ENCODE results near the gene ITPR1. TPM values are rescaled to one million over a fixed set of nuclear protein-coding genes. Genes with fewer than 3 reads are reported as not detected.

ITPR1 gene
- polyA plus RNA-seq, 1 donor from 2014 or later: 2.1 TPM

GRCh38 chr3:4666071-4666470 lies 172.9 kb downstream of the ITPR1 start (continued):
- no peak for TF ChIP-seq EP300 (conservative IDR thresholded peaks at IDR 0.05; ENCODE audit: poor library complexity, severe bottlenecking)
- TF ChIP-seq RAD21 (conservative IDR thresholded peaks at IDR 0.05): no peak

- H3K27me3 ChIP-seq (ENCODE audit: insufficient read depth, low read depth, low read length): no peaks in the 10 kb centered on the region
- no peaks in the 10 kb centered on the region for H3K9me3 ChIP-seq (ENCODE audit: low read length)
- no peaks in the 10 kb centered on the region for H4K20me1 ChIP-seq (ENCODE audit: insufficient read depth)
- H2AFZ ChIP-seq (ENCODE audit: low read depth, low read length): no peak overlapping the region
- no peaks in the 10 kb centered on the region for H3F3A ChIP-seq (ENCODE audit: insufficient read depth, low read length, poor library complexity, severe bottlenecking)
- no peak overlapping the region for H3K9ac ChIP-seq (ENCODE audit: low read length)
- no peak overlapping the region for H3K27ac ChIP-seq (ENCODE audit: low read length)
- H3K79me2 ChIP-seq (replicated peaks; ENCODE audit: insufficient read depth, low read length): no peaks in the 10 kb centered on the region
- H3K4me3 ChIP-seq (ENCODE audit: low read length): no peak overlapping the region
- H3K4me2 ChIP-seq (ENCODE audit: low read length): no peak overlapping the region
- H3K36me3 ChIP-seq (ENCODE audit: insufficient read depth, low read length): no peaks in the 10 kb centered on the region
- no peak for TF ChIP-seq RAD21 (conservative IDR thresholded peaks at IDR 0.05)
- no peak for TF ChIP-seq MXI1 (conservative IDR thresholded peaks at IDR 0.05; ENCODE audit: poor library complexity, severe bottlenecking)
- TF ChIP-seq SMC3 (conservative IDR thresholded peaks at IDR 0.05; ENCODE audit: poor library complexity): no peak
- TF ChIP-seq EP300 (conservative IDR thresholded peaks at IDR 0.05; ENCODE audit: poor library complexity, severe bottlenecking): no peak
- TF ChIP-seq TAF1 (IDR thresholded peaks at IDR 0.05; ENCODE audit: low read depth): no peak
- TF ChIP-seq EZH2 (IDR thresholded peaks at IDR 0.05; ENCODE audit: borderline replicate concordance, insufficient read depth, low read length, poor library complexity, severe bottlenecking): no peak
- TF ChIP-seq CTCF (IDR thresholded peaks at IDR 0.05; ENCODE audit: poor library complexity, severe bottlenecking): no peak
- TF ChIP-seq REST (IDR thresholded peaks at IDR 0.05; ENCODE audit: borderline replicate concordance): no peak
- TF ChIP-seq POLR2AphosphoS5 (IDR thresholded peaks at IDR 0.05): no peak
- H3K9me2 ChIP-seq (ENCODE audit: insufficient read depth, low read length): no peaks in the 10 kb centered on the region
Observed at GRCh38 chr3:4670352-4670751, 177.2 kb downstream of the ITPR1 start.

GRCh38 chr3:4672725-4673275 lies 179.7 kb downstream of the ITPR1 start:
- Histone ChIP-seq H3K4me3 (ENCODE audit: low read length) (no peak overlapping the region), H4K20me1 (ENCODE audit: insufficient read depth) (no peaks in the 10 kb centered on the region), H2AFZ (ENCODE audit: low read depth, low read length) (no peak overlapping the region), H3K9me3 (ENCODE audit: low read length) (no peaks in the 10 kb centered on the region), H3K4me2 (ENCODE audit: low read length) (no peak overlapping the region), H3K9ac (ENCODE audit: low read length) (no peak overlapping the region), H3K79me2 (replicated peaks; ENCODE audit: insufficient read depth, low read length) (no peaks in the 10 kb centered on the region), H3K36me3 (ENCODE audit: insufficient read depth, low read length) (no peaks in the 10 kb centered on the region), H3F3A (ENCODE audit: insufficient read depth, low read length, poor library complexity, severe bottlenecking) (no peaks in the 10 kb centered on the region), H3K27ac (ENCODE audit: low read length) (no peak overlapping the region), H3K27me3 (ENCODE audit: insufficient read depth, low read depth, low read length) (no peaks in the 10 kb centered on the region), H3K9me2 (ENCODE audit: insufficient read depth, low read length) (no peaks in the 10 kb centered on the region)
- no peak for TF ChIP-seq REST (IDR thresholded peaks at IDR 0.05; ENCODE audit: borderline replicate concordance)
- TF ChIP-seq EZH2 (IDR thresholded peaks at IDR 0.05; ENCODE audit: borderline replicate concordance, insufficient read depth, low read length, poor library complexity, severe bottlenecking): no peak

All from neural cell (in vitro differentiated cells).